COLO668 (cell line): ENCODE results near the gene KRTAP10-2.

Experiments used
- DNase-seq: peaks from one replicate; lab custom pipeline; 2025; ENCODE audit not compliant: unreplicated experiment; lab: John Stamatoyannopoulos, UW

Gene KRTAP10-2

GRCh38 chr21:44515359-44516165, 35.7 kb downstream of the KRTAP10-2 start:
- DNase-seq, result no peak

DNA sequence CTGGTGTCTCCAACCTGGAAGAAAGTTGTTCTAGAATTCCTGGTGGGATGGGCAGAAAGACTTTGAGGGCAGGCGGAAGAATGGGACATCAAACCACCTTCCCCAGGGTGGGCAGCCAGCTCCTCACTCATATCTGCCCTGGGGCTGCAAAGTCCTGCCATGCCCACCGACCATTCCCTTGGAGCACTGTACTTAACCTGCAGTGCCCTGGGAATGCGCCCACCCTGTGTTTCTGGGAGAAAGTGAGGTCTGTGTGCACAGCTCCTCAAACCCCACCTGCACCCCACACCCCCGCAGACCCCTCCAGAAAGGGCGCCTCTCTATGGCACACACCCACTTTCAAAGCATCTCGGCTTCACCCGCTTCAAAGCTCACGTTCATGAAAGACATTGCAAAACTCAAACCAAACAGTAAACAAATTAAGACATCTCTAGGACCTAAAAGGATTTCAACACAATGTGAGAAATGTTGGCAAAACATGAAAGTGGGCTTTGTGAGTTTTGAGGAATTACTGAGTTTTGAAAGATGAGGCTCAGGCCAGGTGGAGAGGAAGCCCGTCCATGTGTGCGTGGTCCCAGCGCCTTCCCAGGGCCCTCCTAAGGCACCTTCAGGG, 36.5 kb downstream of the KRTAP10-2 start:
- DNase-seq, result no peak

DNA sequence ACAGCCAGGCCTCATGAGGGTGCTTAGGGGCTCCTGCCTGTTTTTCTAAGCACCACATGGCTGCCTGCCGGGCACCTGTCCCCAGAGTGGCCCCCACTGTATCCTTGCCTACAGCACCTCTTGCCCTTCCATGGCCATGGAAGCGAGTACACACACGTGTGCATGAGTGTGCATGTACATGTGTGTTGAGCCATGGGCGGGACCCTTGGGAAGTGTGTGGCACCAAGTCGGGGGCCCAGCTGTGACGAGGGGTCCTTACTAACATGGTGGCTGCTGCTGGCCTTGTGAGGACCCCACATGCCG, 37.1 kb downstream of the KRTAP10-2 start:
- DNase-seq, result no peak

DNA sequence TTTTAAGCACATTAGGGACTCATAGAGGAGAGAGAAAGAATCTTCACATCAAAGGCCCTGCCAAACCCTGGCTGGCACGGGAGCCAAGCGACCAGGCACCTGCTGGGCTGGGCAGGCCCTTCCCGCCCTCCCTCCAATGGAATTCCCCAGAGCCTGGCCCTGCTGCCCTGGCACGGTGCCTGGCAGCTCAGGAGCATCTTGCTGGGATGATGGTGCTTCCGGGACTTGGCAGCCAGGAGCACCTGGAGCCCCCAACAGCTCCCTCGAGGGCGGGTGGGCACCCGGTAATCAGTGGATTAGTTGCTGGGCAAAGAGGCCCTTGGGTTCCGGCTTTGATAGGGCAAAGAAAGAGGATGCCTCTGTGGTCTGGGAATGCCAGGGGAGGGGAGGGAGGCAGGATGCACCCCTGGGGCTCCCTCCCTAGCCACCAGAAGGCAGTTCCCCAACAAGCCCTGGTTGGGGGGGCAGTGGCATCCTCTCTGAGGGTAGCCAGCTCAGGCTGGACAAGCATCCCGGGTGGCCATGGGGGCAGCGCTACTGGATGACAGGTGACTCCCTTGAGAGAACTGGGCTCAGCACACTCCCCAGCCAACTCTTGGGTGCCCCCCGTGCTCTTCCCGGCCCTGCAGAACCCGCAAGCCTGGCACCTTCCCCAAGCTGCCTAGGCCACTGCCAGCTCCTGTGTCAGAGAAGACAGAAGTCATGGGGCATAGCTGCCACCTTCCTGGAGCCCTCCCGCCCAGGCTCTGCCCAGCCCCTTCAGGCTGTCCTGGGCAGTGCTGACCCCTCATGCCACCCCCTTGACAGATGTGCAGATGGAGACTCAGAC, 37.7 kb downstream of the KRTAP10-2 start:
- DNase-seq, result peak; percentile 51

- DNase-seq, result no peak
Measured at GRCh38 chr21:44512496-44513388, 38.6 kb downstream of the KRTAP10-2 start.

DNA sequence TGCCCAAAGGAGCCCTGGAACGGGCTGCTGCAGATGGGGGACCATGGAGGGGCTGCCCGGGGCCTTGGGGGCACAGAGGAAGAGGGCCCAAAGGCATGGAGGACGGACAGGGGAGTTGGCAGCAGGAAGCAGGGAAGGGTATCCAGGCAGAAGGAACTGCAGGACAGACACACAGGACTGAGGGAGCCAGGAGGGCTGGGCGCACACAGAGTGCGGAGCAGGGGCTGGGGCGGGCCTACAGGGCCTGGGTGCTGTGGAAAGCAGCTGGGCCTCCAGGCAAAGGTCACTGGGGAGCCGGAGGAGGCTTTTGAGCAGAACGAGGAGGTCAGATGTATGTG, 39.4 kb downstream of the KRTAP10-2 start:
- DNase-seq, result no peak

- DNase-seq, result no peak
Measured at GRCh38 chr21:44511219-44511937, 39.9 kb downstream of the KRTAP10-2 start.

DNA sequence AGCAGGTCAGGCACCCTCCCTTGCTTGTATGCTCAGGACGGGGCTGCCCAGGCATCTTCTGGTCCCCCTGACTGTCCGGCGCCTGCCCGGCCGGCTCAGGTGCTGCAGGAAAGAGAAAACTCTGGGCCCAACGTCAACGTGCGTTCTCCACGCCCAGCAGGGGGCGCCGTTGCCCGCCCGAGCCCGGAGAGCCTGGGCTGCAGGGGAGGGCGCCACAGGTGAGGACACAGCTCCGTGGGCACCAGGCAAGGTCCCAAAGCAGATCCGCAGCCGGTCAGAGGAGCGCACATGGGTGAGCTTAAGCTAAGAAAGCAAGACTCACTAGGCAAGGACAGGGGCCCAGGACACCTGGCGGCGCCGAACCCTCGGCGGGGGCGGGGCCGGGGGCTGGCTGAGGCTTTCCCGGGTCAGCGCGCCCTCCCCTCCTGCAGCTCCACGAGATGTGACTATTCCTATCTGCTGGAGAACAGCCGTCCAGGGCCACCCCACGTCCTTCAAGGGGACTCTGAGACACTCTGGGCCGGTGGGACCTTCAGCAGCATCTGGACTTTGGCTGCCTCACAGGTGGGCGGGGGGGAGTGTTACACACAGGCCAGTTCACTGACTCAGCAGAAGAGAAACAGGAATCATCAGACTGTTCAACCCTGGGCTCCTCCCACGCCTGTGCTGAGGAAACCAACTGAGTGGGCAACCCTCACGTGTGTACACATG, 40.6 kb downstream of the KRTAP10-2 start:
- DNase-seq, result peak; percentile 88

GRCh38 chr21:44510109-44510507, 41.2 kb downstream of the KRTAP10-2 start:
- DNase-seq, result no peak

GRCh38 chr21:44509539-44509938, 41.8 kb downstream of the KRTAP10-2 start:
- no peak for DNase-seq

DNA sequence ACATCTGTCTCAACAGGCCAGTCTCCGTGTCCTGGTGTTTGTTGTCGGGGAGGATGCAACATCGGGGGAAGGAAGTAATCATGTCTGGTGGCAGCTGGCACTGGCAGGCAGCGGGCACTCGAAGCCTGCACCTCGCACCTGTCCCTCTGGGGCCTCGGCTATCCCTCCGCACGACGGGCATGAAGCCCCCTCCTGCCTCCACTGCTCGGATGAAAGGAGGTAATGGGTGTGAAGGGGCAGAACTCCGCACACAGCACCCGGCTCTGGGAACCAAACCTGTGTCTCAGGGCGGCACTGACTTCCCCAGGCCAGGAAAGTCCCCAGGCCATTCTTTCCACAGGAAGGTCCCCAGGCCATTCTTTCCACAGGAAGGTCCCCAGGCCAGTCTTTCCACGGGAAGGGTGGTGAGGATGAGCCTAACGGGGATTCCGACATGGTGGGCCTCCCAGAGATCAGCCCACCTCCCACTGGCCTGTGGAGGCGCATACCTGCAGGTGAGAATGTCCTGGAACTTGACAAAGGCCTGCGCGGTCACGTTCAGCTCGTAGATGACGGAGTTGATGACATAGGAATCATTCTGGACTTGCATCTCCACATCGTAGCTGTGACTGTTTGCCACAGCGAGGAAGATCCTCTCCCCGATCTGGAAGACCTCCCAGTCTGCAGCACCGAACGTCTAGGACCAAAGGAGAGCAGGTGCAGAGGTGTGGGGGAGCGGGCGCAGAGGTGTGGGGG, 42.4 kb downstream of the KRTAP10-2 start:
- DNase-seq, result no peak

GRCh38 chr21:44508426-44508710, 42.9 kb downstream of the KRTAP10-2 start:
- DNase-seq, result no peak

- no peak for DNase-seq
Measured at GRCh38 chr21:44507673-44508425, 43.5 kb downstream of the KRTAP10-2 start.

GRCh38 chr21:44506279-44507255, 44.7 kb downstream of the KRTAP10-2 start:
- DNase-seq, result no peak

DNA sequence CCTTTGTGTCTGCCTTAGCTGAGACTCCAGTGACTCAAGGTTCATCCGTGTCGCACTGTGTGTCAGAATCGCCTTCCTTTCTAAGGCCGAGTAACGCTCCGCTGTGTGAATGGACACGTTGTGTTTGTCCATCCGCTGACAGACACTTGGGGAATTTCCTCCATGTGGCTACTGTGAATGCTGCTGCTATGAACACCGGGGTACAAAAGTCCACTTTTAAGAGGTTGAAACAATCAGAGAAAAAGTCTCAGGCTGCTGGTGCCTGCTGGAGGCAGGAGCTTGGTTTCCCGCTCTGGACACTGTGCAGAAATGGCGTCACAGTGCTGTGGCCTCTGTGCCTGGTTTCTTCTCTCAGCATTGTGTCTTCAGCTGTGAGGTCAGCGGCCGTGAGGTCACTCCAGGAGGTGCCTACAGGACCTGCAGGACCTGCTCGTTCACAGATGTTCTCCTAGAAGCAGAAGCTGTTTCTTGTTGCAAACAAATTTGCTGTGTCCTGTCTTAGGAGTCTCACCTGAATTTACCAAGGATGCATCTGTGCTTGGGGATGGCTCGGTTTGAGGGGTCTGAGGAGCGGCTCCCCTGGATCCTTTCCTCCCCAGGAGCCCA, 45.5 kb downstream of the KRTAP10-2 start:
- no peak for DNase-seq

DNA sequence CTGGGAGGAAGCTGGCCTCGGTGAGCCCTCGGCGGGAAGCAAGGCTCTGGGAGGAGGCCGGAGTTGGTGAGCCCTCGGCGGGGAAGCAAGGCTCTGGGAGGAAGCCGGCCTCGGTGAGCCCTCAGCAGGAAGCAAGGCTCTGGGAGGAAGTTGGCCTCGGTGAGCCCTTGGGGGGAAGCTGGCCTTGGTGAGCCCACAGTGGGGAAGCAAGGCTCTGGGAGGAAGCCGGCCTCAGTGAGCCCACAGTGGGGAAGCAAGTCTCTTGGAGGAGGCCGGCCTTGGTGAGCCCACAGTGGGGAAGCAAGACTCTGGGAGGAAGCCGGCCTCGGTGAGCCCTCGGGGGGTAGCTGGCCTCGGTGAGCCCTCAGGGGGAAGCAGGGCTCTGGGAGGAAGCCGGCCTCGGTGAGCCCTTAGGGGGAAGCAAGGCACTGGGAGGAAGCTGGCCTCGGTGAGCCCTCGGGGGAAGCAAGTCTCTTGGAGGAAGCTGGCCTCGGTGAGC, 47.4 kb downstream of the KRTAP10-2 start:
- no peak for DNase-seq
